ENCODE results near the gene IRGM.

IRGM gene

DNA sequence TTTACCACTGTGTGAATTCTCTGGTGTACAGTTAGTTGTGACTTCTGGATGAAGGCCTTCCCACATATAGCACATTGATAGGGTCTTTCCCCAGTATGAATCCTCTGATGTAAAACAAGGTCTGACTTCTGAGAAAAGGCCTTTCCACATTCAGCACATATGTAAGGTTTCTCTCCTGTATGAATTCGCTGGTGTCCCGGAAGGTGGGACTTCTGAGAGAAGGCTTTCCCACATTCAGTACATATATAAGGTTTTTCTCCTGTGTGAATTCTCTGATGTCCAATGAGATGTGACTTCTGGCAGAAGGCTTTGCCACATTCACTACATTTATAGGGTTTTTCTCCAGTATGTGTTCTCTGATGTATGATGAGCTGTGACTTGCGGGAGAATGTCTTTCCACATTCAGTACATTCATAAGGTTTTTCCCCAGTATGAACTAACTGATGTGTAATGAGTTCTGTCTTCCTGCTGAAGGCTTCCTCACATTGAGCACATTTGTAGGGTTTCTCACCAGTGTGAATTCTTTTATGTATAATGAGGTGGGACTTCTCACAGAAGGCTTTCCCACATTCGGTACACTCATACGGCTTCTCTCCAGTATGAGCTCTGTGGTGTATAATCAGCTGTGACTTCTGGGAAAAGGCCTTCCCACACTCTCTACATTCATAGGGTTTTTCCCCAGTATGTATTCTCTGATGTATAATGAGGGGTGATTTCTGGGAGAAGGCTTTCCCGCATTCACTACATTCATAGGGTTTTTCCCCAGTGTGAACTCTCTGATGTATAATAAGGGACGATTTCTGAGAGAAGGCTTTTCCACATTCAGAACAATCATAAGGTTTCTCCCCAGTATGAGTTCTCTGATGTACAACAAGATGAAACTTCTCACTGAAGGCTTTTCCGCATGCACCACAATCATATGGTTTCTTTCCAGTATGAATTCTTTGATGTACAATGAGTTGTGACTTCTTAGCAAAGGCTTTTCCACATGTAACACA is 49.4 kb downstream of the IRGM start:
- no peak for DNase-seq (ENCODE audit: low spot score)
